ENCODE measurements around the gene TSPAN5.

TSPAN5 gene

GRCh38 chr4:98504091-98504490 is 154.3 kb downstream of the TSPAN5 start:
- Histone ChIP-seq H3K9ac (ENCODE audit: low read length) (no peak overlapping the region), H3K4me3 (ENCODE audit: low read depth, low read length) (no peak overlapping the region), H3K36me3 (ENCODE audit: control insufficient read depth, insufficient read depth, low read length) (no peaks in the 10 kb centered on the region), H3K27me3 (ENCODE audit: control insufficient read depth, insufficient read depth, low read length) (no peaks in the 10 kb centered on the region), H3K4me1 (ENCODE audit: control insufficient read depth, insufficient read depth, low read length) (peaks cover 11% of the 10 kb centered on the region), H3K27ac (ENCODE audit: low read depth, low read length) (no peak overlapping the region), H3K9me3 (ENCODE audit: control insufficient read depth, insufficient read depth, low read depth, low read length) (no peaks in the 10 kb centered on the region)

- Histone ChIP-seq H3K9ac (ENCODE audit: low read length) (no peak overlapping the region), H3K27me3 (ENCODE audit: control insufficient read depth, insufficient read depth, low read length) (no peaks in the 10 kb centered on the region), H3K4me3 (ENCODE audit: low read depth, low read length) (no peak overlapping the region), H3K27ac (ENCODE audit: low read depth, low read length) (no peak overlapping the region), H3K4me1 (ENCODE audit: control insufficient read depth, insufficient read depth, low read length) (peaks cover 15% of the 10 kb centered on the region), H3K9me3 (ENCODE audit: control insufficient read depth, insufficient read depth, low read depth, low read length) (no peaks in the 10 kb centered on the region), H3K36me3 (ENCODE audit: control insufficient read depth, insufficient read depth, low read length) (no peaks in the 10 kb centered on the region)
Measured at GRCh38 chr4:98503676-98504075, 154.7 kb downstream of the TSPAN5 start.

GRCh38 chr4:98502624-98503023 is 155.8 kb downstream of the TSPAN5 start:
- no peak overlapping the region for H3K4me3 ChIP-seq (ENCODE audit: low read depth, low read length)
- no peaks in the 10 kb centered on the region for H3K36me3 ChIP-seq (ENCODE audit: control insufficient read depth, insufficient read depth, low read length)
- H3K9ac ChIP-seq (ENCODE audit: low read length): no peak overlapping the region
- no peaks in the 10 kb centered on the region for H3K27me3 ChIP-seq (ENCODE audit: control insufficient read depth, insufficient read depth, low read length)
- H3K27ac ChIP-seq (ENCODE audit: low read depth, low read length): no peak overlapping the region
- no peaks in the 10 kb centered on the region for H3K9me3 ChIP-seq (ENCODE audit: control insufficient read depth, insufficient read depth, low read depth, low read length)
- H3K4me1 ChIP-seq (ENCODE audit: control insufficient read depth, insufficient read depth, low read length): peaks cover 16% of the 10 kb centered on the region

GRCh38 chr4:98502031-98502430 is 156.4 kb downstream of the TSPAN5 start:
- Histone ChIP-seq H3K9ac (ENCODE audit: low read length) (no peak overlapping the region), H3K4me1 (ENCODE audit: control insufficient read depth, insufficient read depth, low read length) (peaks cover 16% of the 10 kb centered on the region), H3K4me3 (ENCODE audit: low read depth, low read length) (no peak overlapping the region), H3K27ac (ENCODE audit: low read depth, low read length) (no peak overlapping the region), H3K27me3 (ENCODE audit: control insufficient read depth, insufficient read depth, low read length) (no peaks in the 10 kb centered on the region), H3K9me3 (ENCODE audit: control insufficient read depth, insufficient read depth, low read depth, low read length) (no peaks in the 10 kb centered on the region), H3K36me3 (ENCODE audit: control insufficient read depth, insufficient read depth, low read length) (no peaks in the 10 kb centered on the region)

- Histone ChIP-seq H3K9me3 (ENCODE audit: control insufficient read depth, insufficient read depth, low read depth, low read length) (no peaks in the 10 kb centered on the region), H3K27ac (ENCODE audit: low read depth, low read length) (no peak overlapping the region), H3K9ac (ENCODE audit: low read length) (no peak overlapping the region), H3K4me3 (ENCODE audit: low read depth, low read length) (no peak overlapping the region), H3K27me3 (ENCODE audit: control insufficient read depth, insufficient read depth, low read length) (no peaks in the 10 kb centered on the region), H3K4me1 (ENCODE audit: control insufficient read depth, insufficient read depth, low read length) (peaks cover 11% of the 10 kb centered on the region), H3K36me3 (ENCODE audit: control insufficient read depth, insufficient read depth, low read length) (no peaks in the 10 kb centered on the region)
Measured at GRCh38 chr4:98501383-98501782, 157.0 kb downstream of the TSPAN5 start.

GRCh38 chr4:98498774-98499173 is 159.6 kb downstream of the TSPAN5 start:
- no peaks in the 10 kb centered on the region for H3K36me3 ChIP-seq (ENCODE audit: control insufficient read depth, insufficient read depth, low read length)
- no peak overlapping the region for H3K27ac ChIP-seq (ENCODE audit: low read depth, low read length)
- H3K4me1 ChIP-seq (ENCODE audit: control insufficient read depth, insufficient read depth, low read length): peaks cover 7% of the 10 kb centered on the region
- H3K9ac ChIP-seq (ENCODE audit: low read length): no peak overlapping the region
- no peak overlapping the region for H3K4me3 ChIP-seq (ENCODE audit: low read depth, low read length)
- H3K27me3 ChIP-seq (ENCODE audit: control insufficient read depth, insufficient read depth, low read length): no peaks in the 10 kb centered on the region
- no peaks in the 10 kb centered on the region for H3K9me3 ChIP-seq (ENCODE audit: control insufficient read depth, insufficient read depth, low read depth, low read length)

- H3K9ac ChIP-seq (ENCODE audit: low read length): no peak overlapping the region
- H3K4me3 ChIP-seq (ENCODE audit: low read depth, low read length): no peak overlapping the region
- H3K9me3 ChIP-seq (ENCODE audit: control insufficient read depth, insufficient read depth, low read depth, low read length): no peaks in the 10 kb centered on the region
- H3K27me3 ChIP-seq (ENCODE audit: control insufficient read depth, insufficient read depth, low read length): no peaks in the 10 kb centered on the region
- H3K4me1 ChIP-seq (ENCODE audit: control insufficient read depth, insufficient read depth, low read length): peaks cover 18% of the 10 kb centered on the region
- no peaks in the 10 kb centered on the region for H3K36me3 ChIP-seq (ENCODE audit: control insufficient read depth, insufficient read depth, low read length)
- H3K27ac ChIP-seq (ENCODE audit: low read depth, low read length): no peak overlapping the region
Measured at GRCh38 chr4:98496152-98496845, 162.1 kb downstream of the TSPAN5 start.

GRCh38 chr4:98493296-98493695 is 165.1 kb downstream of the TSPAN5 start:
- Histone ChIP-seq H3K9ac (ENCODE audit: low read length) (no peak overlapping the region), H3K4me3 (ENCODE audit: low read depth, low read length) (no peak overlapping the region), H3K36me3 (ENCODE audit: control insufficient read depth, insufficient read depth, low read length) (no peaks in the 10 kb centered on the region), H3K27me3 (ENCODE audit: control insufficient read depth, insufficient read depth, low read length) (no peaks in the 10 kb centered on the region), H3K4me1 (ENCODE audit: control insufficient read depth, insufficient read depth, low read length) (peaks cover 12% of the 10 kb centered on the region), H3K9me3 (ENCODE audit: control insufficient read depth, insufficient read depth, low read depth, low read length) (no peaks in the 10 kb centered on the region), H3K27ac (ENCODE audit: low read depth, low read length) (no peak overlapping the region)

- H3K27me3 ChIP-seq (ENCODE audit: control insufficient read depth, insufficient read depth, low read length): no peaks in the 10 kb centered on the region
- H3K4me3 ChIP-seq (ENCODE audit: low read depth, low read length): no peak overlapping the region
- peaks cover 17% of the 10 kb centered on the region for H3K4me1 ChIP-seq (ENCODE audit: control insufficient read depth, insufficient read depth, low read length)
- no peaks in the 10 kb centered on the region for H3K36me3 ChIP-seq (ENCODE audit: control insufficient read depth, insufficient read depth, low read length)
- H3K9ac ChIP-seq (ENCODE audit: low read length): no peak overlapping the region
- no peaks in the 10 kb centered on the region for H3K9me3 ChIP-seq (ENCODE audit: control insufficient read depth, insufficient read depth, low read depth, low read length)
- H3K27ac ChIP-seq (ENCODE audit: low read depth, low read length): no peak overlapping the region
Measured at GRCh38 chr4:98491899-98492559, 166.4 kb downstream of the TSPAN5 start.

- Histone ChIP-seq H3K9me3 (ENCODE audit: control insufficient read depth, insufficient read depth, low read depth, low read length) (no peaks in the 10 kb centered on the region), H3K4me1 (ENCODE audit: control insufficient read depth, insufficient read depth, low read length) (peaks cover 23% of the 10 kb centered on the region), H3K27ac (ENCODE audit: low read depth, low read length) (no peak overlapping the region), H3K27me3 (ENCODE audit: control insufficient read depth, insufficient read depth, low read length) (no peaks in the 10 kb centered on the region), H3K4me3 (ENCODE audit: low read depth, low read length) (no peak overlapping the region), H3K9ac (ENCODE audit: low read length) (no peak overlapping the region), H3K36me3 (ENCODE audit: control insufficient read depth, insufficient read depth, low read length) (no peaks in the 10 kb centered on the region)
Measured at GRCh38 chr4:98490251-98490650, 168.2 kb downstream of the TSPAN5 start.

- no peak overlapping the region for H3K9ac ChIP-seq (ENCODE audit: low read length)
- peaks cover 21% of the 10 kb centered on the region for H3K4me1 ChIP-seq (ENCODE audit: control insufficient read depth, insufficient read depth, low read length)
- no peak overlapping the region for H3K27ac ChIP-seq (ENCODE audit: low read depth, low read length)
- no peaks in the 10 kb centered on the region for H3K9me3 ChIP-seq (ENCODE audit: control insufficient read depth, insufficient read depth, low read depth, low read length)
- H3K27me3 ChIP-seq (ENCODE audit: control insufficient read depth, insufficient read depth, low read length): no peaks in the 10 kb centered on the region
- H3K4me3 ChIP-seq (ENCODE audit: low read depth, low read length): no peak overlapping the region
- H3K36me3 ChIP-seq (ENCODE audit: control insufficient read depth, insufficient read depth, low read length): no peaks in the 10 kb centered on the region
Measured at GRCh38 chr4:98485816-98486345, 172.5 kb downstream of the TSPAN5 start.
